ENCODE results near the gene SUMF1.

- TF ChIP-seq TAF1 (IDR thresholded peaks at IDR 0.05; ENCODE audit: low read depth) (no peak), RAD21 (IDR thresholded peaks at IDR 0.05; ENCODE audit: low read depth) (no peak), MAX (IDR thresholded peaks at IDR 0.05) (no peak), EP300 (IDR thresholded peaks at IDR 0.05; ENCODE audit: borderline replicate concordance) (no peak), REST (IDR thresholded peaks at IDR 0.05; ENCODE audit: low read depth) (no peak), YY1 (IDR thresholded peaks at IDR 0.05; ENCODE audit: low read depth) (no peak), CEBPB (IDR thresholded peaks at IDR 0.05) (no peak), CREB1 (IDR thresholded peaks at IDR 0.05; ENCODE audit: low read depth) (no peak), ZBTB7A (IDR thresholded peaks at IDR 0.05; ENCODE audit: low read depth) (no peak), EGR1 (IDR thresholded peaks at IDR 0.05) (no peak)
Observed at GRCh38 chr3:4475804-4476203, 8.7 kb upstream of the SUMF1 start.

All from Ishikawa (cell line).